ENCODE results near the gene CACNA1S.

CACNA1S gene

DNA sequence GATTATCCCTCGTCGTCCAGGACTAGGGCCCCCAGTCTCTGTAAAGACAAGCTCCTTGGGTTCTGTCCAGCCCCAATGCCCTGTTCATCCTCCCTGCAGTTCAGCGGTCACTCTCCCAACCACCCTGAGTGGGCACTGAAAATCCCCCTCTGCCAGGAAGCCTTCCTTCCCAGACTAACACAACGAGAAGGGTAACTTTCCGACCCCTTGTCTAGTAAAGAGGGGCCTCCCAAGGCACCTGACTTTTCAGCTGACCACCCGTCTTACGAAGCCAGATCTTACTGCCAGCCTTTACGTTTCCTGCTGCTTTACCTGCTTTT, 28.7 kb upstream of the CACNA1S start:
- in situ Hi-C loops (cut with MboI; ENCODE audit: low sequenced_read_pairs): no loop called here

DNA sequence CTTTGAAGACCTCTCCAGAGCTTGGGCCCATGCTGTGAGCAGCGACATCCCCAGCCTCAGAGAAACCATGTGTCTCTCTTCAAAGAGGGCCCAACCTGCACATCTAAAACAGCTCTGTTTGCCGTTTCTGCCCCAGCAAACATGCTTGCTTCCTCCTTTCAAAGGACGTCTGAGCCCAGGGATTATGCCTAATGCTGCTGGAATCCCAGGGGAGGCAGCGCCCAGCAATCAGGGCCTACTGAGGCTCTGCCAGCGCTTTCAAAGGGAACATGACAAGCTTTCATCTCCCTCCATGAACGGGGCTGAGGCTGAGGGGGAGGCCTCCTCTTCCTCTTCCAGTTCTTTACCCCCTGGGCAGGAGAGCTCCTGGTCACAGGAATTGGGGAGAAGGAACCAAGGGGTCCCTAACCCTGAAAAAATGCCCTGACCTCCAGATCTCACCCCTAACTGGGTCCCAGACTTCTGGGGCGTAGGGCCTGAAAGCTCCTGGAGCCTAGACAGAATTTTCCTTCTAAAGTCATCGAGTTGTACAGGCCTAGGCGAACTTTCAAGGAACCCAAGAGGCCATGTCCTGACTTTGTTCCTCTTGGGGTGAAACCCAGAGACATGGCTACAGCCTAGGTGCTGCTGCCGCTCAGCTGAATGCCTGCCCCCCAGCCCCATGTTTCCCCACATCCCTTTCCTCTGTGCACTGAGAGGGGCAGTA, 28.2 kb upstream of the CACNA1S start:
- in situ Hi-C loops (cut with MboI; ENCODE audit: low sequenced_read_pairs): no loop called here

DNA sequence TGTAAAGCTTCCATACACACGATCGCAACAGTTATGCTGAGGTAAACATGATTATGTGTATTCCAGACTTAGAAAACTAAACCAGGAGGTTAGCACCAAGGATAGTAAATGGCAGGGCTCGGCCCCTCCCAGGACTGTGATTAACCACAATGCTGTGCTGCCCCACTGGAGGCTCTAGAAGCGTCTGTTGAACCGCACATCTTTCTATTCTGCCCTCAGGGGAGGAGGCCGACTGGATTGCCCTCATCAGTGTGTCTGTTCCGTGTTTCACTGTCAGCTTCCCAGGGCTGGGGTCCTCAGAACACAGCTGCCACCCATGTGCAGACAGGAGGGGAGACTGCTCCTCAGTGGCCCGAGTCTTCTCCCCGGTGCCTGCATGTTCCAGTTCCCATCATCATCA, 27.5 kb upstream of the CACNA1S start:
- in situ Hi-C loops (cut with MboI; ENCODE audit: low sequenced_read_pairs): no loop called here

DNA sequence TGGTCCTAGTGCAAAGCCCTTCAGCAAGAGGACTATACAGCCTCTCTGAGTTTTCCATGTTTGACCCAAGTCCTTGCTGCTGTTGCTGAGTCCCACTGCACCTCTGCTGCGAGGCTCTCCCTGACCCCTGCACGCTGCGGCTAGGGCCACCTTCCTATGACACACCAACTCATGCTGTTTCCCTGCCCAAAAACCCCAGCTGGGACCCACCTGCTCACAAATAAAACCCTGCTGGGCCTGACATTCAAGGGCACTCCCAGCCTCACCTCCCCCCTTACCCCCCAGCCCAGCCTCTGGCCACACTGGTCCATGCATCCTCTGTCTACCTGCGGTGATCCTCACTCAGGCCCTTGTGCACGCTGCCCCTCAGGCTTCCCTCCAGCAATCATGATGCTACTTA, 27.1 kb upstream of the CACNA1S start:
- in situ Hi-C loops (cut with MboI; ENCODE audit: low sequenced_read_pairs): no loop called here

DNA sequence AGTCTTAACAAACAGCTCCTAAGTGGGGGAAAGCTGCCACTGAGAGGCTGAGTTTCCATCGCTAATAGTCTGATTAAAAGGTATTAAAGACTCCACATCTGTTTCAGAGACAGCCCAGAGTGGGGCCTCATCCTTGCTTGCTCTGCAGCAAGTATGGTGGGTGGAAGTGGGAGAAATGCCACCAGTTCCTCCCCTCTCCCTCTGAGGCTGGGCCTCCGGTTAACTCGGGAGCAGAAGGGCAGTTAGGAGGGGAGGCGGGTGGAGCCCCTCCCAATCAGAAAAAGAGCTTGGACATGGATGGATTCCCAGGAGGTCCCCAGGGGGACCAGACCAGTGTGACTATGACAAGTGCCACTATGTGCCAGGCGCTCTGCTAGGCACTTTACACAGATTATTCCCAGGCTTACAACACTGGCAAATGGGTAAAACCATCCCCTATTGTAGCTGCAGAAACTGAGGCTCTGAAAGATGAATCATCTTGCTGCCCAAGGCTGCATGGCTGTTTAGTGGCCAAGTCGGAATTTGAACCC, 26.1 kb upstream of the CACNA1S start:
- in situ Hi-C loops (cut with MboI; ENCODE audit: low sequenced_read_pairs): no loop called here

DNA sequence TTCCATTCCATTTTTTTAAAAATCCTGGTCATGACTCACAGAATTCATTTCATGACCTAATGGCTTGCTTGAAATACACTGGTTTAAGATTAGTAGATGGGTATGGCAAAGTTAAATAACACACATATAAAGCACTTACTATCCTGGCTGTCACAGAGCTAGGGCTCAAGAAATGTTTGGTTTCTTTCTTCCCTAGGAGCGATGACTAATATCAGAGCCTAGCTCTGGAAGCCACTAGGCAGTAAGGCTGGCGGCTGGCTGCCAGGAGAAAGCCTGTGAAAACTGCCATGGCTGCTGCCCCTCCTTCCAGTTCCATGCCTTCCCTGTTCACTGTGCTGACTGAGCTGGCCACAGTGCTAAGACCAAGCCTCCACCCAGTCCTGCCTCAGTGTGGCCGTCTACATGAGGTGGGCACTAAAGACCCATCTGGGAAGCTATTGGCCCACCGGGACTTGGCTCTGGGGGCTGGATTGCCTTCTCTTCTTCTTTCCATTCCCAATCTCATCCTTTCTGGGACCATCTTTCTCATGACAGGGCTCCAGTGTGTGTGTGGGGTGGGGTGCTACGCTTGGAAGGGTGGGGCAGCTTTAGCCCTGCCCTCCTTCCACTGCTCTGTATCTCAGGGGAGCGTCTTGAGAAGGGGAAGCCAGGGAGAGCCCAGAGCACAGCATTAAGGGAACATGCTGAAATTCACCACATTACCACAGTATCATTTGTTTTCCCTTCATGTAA, 25.5 kb upstream of the CACNA1S start:
- in situ Hi-C loops (cut with MboI; ENCODE audit: low sequenced_read_pairs): no loop called here

DNA sequence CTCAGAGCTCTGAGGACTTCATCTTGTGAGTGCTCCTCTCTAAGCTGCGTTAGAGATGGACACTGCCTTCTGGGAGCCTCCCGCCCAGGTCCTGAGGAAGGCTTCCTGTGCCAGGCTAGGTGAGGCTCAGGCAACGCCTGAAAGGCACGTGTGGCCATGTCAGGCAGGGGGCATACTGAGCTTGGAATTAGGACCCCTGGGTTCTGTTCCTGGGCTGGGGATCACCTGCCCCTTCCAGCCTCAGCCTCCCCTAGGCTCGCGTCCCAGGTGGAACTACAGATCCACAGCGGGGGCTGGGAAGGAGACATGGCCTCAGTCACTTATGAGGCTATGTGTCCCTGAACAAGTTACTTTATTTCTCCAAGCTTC, 24.8 kb upstream of the CACNA1S start:
- in situ Hi-C loops (cut with MboI; ENCODE audit: low sequenced_read_pairs): no loop called here

DNA sequence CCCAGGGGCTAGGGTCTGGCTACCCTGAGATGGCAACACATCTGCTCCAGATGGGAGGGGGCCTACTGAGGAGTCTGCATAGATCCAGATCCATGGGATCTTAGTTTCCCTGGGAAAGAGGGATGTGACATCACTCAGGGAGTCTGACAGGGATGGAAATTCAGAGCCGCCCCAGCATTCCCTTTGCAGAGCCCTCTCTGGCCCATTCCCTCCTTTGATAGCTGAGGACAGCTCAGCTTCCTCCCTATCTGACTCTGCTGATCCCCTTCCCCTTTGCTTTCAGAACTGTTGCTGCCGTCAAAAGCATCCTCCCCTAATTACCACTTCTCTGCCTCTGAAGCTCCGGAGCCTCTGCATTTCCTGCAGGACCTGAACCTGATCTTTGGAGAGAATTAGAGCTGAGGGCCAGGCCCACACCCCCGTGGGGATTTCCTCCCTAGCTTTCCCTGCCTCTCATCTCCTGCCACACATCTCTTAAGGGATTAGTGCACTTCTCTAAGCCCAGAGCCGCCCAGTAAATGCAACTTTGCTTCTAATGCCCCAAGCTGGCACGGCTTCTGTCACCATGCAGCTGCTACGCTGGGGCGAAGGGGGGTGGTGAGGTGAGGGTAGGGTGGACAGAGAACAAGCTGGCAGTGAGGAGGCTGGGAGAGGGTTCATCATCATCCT, 24.3 kb upstream of the CACNA1S start:
- in situ Hi-C loops (cut with MboI; ENCODE audit: low sequenced_read_pairs): no loop called here

DNA sequence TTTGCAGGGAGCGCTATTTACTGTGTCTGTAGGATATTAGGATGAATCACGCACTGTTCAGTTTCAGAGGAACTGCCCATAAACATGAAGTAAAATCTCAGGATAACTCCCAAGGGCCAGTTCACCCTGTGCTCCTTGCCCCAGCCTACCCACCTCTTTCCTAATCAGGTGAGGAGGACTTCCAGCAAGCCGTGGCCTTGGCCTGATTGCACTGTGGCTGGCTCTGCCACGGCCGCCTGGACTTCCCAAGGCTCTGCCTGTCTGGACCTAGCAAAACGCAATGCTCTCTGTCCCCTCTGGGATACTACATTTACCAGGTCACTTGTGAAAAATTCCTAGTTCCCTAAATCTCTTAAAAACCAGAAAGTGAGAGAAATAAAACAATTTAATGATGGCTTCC, 22.2 kb upstream of the CACNA1S start:
- in situ Hi-C loops (cut with MboI; ENCODE audit: low sequenced_read_pairs): no loop called here

DNA sequence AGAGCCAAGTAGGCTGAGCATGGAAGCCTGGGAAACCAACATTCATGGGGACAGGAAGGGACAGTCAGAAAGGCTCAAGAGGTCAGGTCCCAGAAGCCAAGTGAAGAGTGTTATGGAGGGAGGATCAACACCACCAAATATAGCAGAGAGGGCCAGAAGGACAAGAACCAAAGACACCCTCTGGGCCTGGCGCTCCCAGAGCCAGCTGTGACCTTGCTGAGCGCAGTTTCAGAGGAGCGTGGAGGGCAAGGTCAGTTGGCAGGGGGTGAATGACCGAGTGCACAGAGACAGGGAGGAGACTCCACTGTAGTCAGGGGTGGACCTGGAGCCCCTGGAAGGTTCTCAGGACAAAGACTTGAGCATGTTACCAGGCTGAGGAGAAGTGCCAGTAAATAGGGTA, 19.2 kb upstream of the CACNA1S start:
- in situ Hi-C loops (cut with MboI; ENCODE audit: low sequenced_read_pairs): no loop called here

DNA sequence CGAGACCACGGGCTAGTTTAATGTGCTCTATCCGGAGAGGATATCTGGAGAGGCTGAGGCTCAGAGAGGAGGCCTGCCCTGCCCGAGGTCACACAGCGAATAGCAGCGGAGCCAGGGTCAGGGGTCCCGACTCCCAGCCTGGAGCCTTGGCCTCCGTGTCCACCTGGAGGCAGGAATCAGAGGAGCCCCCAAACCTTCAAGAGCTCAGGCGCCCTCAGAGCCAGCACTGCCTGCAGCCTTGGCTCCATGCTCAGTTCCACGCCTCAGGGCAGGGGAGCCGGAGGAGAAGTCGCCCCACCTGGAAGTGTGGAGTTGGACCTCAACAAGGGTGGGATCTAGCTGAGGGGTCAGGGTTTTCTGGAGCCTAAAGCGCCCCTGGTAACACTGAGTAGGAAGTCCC, 16.7 kb upstream of the CACNA1S start:
- in situ Hi-C loops (cut with MboI; ENCODE audit: low sequenced_read_pairs): no loop called here

DNA sequence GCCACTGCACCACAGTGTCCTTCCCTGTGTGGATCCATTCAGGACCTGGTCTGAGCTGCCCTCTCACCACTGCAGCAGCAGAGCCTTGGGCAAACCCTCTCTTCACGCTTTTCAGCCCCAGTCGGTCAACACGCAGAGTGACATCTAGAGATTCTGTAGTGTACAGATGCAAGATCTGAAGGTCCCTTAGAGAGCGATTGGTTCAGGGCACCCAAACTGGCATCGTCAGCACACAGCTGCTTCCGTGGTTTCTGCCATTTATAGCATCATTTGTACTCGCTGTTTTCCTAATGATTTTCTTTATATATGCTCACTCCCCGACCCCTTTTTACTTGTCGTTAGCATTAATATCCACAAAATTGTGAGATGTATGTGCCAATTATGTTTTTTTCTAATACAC, 16.2 kb upstream of the CACNA1S start:
- in situ Hi-C loops (cut with MboI; ENCODE audit: low sequenced_read_pairs): no loop called here

DNA sequence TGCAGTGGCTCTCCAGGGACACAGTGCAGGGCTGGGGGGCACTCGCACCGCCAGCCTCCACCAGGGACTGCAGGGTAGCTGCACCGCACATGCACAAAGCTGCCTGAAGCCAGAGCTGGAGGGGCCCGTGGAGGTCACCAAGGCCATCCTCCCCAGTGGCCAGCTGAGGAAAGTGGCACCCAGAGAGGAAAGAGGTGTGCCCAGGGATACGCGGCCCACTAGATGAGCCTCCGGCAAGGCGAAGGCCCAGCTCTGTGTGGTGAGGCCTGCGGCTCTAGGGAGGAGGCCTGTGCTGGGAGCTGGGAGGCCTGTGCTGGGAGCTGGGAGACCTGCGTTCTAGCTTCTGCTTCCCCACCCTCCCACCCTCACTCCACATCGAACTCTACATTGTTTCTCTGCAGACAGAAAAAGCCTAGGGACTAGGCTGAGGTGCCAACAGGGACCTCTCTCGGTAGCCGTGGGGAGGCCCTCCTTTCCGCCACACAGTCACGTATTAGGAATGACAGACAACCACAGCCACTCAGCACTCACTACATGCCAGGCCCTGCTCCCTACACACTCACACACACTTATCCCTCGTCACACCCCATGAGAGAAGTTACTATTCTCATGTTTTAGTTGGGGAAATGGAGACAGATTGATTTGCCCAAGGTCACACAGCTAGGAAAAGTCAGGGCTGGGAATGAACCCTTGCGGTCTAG, 15.7 kb upstream of the CACNA1S start:
- in situ Hi-C loops (cut with MboI; ENCODE audit: low sequenced_read_pairs): no loop called here

DNA sequence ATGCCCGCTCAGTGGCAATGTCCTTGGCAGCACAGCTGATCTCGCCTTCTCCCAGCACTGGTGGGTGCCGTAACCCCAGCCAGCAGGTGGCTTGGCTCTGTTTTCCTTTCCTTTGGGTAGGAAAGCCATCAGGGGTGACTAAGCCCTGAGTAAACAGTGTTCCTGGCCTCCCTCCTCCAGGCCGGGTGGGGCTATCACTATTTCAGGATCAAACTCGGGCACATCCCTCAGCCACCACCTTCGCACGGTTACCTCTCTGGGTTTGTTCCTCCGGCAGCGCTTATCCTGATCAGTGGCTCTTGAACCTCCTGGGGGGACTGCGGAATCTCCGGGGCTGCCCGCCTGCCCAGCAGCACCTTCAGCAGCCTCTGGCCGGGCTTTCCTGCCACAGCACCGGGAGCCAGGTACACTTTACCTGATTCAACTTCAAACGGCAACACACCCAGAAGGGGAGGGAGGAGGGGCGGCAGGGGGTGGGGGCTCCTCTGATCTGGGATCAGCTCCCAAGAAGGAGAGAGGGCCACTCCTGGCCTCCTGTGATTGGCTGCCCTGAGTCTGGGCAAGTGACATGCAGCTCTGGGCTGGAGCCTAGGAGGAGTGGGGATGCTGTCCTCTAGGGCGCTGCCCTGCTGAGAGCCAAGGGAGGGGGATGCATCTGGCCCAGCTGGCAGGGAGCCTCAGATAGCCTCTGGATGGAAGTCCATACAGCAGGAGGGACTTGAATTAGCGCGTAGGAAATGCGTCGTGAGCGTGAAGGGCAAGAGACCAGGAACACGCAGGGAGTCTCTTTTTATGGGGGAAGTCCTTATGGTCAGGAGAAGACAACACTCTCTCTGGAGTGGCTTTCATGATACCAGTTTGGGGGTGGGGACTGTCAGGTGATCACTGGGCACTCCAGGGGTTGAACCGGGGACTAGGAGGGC, 14.9 kb upstream of the CACNA1S start, which contains the start of gene ASCL5:
ASCL5 (minus strand) TSS at position 353 of the 923 bp plus-strand sequence. CDS start 11,812 bp downstream, outside the sequence.
- in situ Hi-C loops (cut with MboI; ENCODE audit: low sequenced_read_pairs): no loop called here

DNA sequence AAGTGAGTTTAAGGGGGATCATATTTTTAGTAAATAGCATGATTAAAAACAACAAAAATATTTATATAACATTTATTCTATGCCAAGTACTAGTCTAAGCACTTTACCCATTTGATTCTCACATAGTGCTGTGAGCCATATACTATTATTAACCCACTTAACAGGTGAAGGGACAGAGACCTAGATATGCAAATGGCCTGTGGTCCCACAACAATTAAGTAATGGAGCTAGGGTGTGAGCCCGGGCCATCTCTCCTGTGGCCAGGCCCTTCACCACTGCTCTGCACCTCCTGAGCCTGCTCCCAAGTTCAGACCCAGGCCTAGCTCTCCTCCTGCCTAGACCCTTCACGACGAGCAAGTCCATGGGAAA, 14.2 kb upstream of the CACNA1S start:
- in situ Hi-C loops (cut with MboI; ENCODE audit: low sequenced_read_pairs): no loop called here

DNA sequence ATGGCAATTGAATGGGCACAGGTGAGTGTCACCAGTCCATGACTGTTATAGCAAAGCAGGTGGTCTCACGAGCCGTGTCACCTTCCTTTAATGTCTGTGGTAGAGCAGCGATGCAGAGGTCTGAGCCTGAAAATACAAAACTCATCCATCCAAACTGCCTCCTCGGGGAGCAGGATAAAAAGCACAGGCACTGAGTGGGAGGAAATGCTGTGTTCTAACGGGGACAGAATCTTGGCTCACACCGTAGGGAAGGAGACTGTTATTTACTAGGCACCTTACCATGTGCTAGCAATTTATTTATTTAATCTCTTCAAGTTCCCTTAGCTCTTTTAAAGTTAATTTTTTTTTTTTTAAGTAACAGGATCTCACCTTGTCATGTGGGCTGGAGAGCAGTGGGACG, 13.6 kb upstream of the CACNA1S start:
- in situ Hi-C loops (cut with MboI; ENCODE audit: low sequenced_read_pairs): no loop called here

DNA sequence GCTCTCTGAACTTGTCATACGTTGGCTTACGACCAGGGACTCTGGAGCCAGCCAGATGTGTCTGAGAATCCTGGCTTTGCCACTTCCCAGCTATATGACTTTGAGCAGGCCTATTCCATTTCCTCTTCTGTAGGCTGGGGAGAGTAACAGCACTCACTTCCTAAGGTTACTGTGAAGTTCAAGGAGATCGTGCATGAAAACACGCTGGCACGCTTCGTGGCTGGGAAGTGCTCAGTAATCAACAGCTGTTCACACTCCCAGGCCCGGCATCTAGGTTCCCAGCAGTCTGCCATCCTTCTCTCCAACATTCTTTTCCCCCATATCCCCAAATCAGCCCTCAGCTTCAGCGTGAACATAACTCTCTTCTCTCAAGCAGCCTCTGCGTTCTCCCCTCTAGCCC, 12.8 kb upstream of the CACNA1S start:
- in situ Hi-C loops (cut with MboI; ENCODE audit: low sequenced_read_pairs): no loop called here

DNA sequence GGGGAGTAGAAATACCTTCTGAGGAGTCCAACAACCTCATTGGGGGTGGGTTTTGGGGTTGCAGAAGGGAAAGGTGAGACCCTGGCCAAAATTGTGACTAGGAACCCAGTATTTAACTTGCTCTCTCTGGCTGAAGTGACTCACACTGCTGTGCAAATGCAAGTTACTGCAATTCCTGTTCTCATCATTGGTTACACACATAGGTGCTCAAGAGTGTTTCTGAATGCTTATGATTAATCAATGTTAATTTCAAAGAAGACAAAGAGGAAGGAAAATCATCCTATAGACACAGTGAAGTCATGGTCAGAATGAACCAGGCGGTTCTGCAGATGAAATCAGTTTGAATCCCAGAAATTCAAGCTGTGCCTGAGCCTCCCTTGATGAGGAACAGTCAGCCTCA, 11.6 kb upstream of the CACNA1S start:
- in situ Hi-C loops (cut with MboI; ENCODE audit: low sequenced_read_pairs): no loop called here

DNA sequence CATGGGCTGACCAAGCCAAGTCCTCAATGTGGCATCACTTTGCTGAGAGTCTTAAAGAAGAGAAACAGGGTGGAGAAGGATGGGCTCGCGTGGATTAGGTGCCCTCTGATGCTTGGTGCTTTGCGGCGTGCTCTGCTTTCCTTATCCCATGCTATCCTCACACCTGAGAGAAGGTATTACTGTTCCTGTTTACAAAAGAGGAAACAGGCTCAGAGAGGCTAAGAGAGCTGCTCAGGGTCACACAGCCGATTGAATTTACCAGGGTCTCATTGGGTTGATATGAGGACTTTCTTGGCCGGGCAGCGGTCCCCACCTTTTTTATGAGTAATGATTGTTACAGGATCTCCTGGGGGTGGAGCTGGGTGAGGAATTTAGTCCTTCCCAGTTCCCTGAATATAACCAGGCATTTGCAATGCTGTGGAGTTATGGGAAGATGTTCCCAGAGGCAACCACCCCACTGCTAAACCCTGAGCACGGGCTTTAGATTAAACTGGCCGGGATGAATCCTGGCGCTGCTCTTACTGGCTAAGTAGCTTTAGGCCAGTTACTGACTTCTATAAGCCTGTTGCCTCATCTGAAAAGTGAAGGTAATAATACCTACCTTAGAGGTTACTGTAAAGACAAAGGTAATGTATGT, 10.2 kb upstream of the CACNA1S start:
- in situ Hi-C loops (cut with MboI; ENCODE audit: low sequenced_read_pairs): no loop called here
